Neutrophil (primary cell): ENCODE measurements around the gene TRIM17.

ENCODE experiments used
- H3K27ac ChIP-seq: fragments of 200-600 bp; sonication (generic); 2 replicates; pipeline ENCODE4 v1.5.1; 2016; ENCODE audit warnings: mild to moderate bottlenecking, moderate library complexity
- H3K27me3 ChIP-seq: fragments of 200-600 bp; sonication (generic); 2 replicates; pipeline ENCODE4 v1.6.0; 2016; ENCODE audit warnings: mild to moderate bottlenecking
- H3K36me3 ChIP-seq: fragments of 200-600 bp; sonication (generic); 2 replicates; pipeline ENCODE4 v1.5.1; 2017
- H3K4me1 ChIP-seq, 2 experiments: fragments of 200-600 bp in 1 of 2; sonication (generic) in 1 of 2; 1 replicate in 1 of 2; 2 replicates in 1 of 2; pipeline versions ENCODE4 v1.5.1 to v1.6.1; 2013 to 2016; ENCODE audit warnings: low read depth in 1 of 2, low read length in 1 of 2, mild to moderate bottlenecking in 1 of 2, moderate library complexity in 1 of 2; ENCODE audit not compliant: control insufficient read depth in 1 of 2, insufficient read depth in 1 of 2
- H3K4me3 ChIP-seq, 2 experiments: fragments of 200-600 bp in 1 of 2; sonication (generic) in 1 of 2; 1 replicate in 1 of 2; 2 replicates in 1 of 2; pipeline ENCODE4 v1.5.1; 2013 to 2016; ENCODE audit warnings: low read depth in 1 of 2, low read length in 1 of 2, mild to moderate bottlenecking in 1 of 2, moderate library complexity in 1 of 2
- H3K9me3 ChIP-seq: fragments of 200-600 bp; sonication (generic); 2 replicates; pipeline ENCODE4 v1.5.1; 2016
- CTCF ChIP-seq: fragments of 200-600 bp; sonication (generic); IDR thresholded peaks from 2 replicates; pipeline ENCODE4 v1.5.1; 2016; ENCODE audit warnings: antibody characterized with exemption

TRIM17 gene

DNA sequence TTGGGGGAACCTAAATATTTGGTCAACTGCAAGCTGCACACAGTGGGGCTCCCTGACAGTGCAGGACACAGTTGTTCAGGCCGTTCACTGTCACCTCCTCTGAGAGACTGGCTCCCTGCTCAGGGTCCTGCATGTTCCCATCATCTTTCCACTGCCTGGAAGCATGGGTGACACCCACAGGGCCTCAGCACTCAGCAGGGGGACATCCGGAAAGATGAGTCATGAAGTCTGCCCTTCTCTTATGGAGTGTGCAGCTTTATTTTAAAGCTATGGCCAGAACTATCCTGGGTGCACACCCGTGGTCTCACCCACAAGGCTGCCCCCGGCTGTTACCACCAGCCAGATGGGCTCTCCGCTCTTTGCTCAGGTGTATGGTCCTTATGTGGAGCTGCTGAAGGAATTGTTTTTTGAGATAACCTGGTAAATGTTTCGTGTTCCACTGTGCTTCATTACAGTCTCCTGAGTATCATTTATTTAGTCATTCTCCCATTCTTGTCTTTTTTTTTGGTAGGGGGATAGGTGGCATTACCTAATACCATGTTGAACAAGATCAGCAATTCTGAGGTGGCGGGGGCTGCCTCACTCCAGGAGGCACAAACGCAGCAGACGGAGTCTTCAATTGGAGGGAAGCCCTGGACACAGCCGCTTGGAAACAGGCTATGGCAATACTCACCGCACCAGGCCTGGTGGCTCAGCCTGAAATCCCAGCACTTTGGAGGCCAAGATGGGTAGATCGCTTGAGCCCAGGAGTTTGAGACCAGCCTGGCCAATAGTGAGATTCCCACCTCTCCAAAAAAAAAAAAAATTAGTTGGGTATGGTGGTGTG lies 24.3 kb downstream of the TRIM17 start:
- no peak overlapping the region for H3K27ac ChIP-seq
- no peaks in the 10 kb centered on the region for H3K9me3 ChIP-seq
- H3K36me3 ChIP-seq, result peaks cover 61% of the 10 kb centered on the region
- TF ChIP-seq CTCF, result no peak
- H3K4me3 ChIP-seq, result no peak overlapping the region
- H3K27me3 ChIP-seq, result no peaks in the 10 kb centered on the region
- H3K4me1 ChIP-seq, result no peaks in the 10 kb centered on the region

GRCh38 chr1:228391411-228392020 lies 25.1 kb downstream of the TRIM17 start:
- Histone ChIP-seq H3K9me3 (no peaks in the 10 kb centered on the region), H3K27me3 (no peaks in the 10 kb centered on the region), H3K36me3 (peaks cover 53% of the 10 kb centered on the region), H3K27ac (no peak overlapping the region), H3K4me1 (no peaks in the 10 kb centered on the region), H3K4me3 (no peak overlapping the region)
- TF ChIP-seq CTCF, result no peak

- H3K27me3 ChIP-seq, result no peaks in the 10 kb centered on the region
- no peaks in the 10 kb centered on the region for H3K4me1 ChIP-seq
- H3K9me3 ChIP-seq, result no peaks in the 10 kb centered on the region
- TF ChIP-seq CTCF, result no peak
- peaks cover 44% of the 10 kb centered on the region for H3K36me3 ChIP-seq
- no peak overlapping the region for H3K4me3 ChIP-seq
- H3K27ac ChIP-seq, result no peak overlapping the region
These were observed 26.0 kb downstream of the TRIM17 start for GRCh38 chr1:228390649-228391048.

GRCh38 chr1:228387321-228387720 lies 29.3 kb downstream of the TRIM17 start:
- Histone ChIP-seq H3K27ac (no peak overlapping the region), H3K9me3 (no peaks in the 10 kb centered on the region), H3K27me3 (peaks cover 3% of the 10 kb centered on the region), H3K4me3 (no peak overlapping the region), H3K36me3 (peaks cover 12% of the 10 kb centered on the region), H3K4me1 (no peaks in the 10 kb centered on the region)
- TF ChIP-seq CTCF, result no peak

DNA sequence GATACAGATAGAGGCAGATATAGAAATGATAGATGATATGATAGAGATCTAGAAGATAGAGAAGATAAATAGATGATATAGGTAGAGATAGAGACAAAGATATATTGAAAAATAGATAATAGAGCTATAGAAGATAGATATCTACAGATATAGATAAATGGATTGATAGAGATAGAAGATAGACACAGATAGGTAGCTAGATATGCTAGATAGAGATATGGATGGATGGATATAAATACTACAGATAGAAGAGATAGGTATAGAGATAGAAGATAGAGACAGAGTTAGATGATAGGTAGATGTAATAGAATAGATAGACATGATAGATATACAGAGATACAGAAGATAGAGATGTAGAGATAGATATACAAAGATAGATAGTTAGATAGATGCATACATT lies 31.4 kb downstream of the TRIM17 start:
- H3K4me3 ChIP-seq, result no peak overlapping the region
- no peaks in the 10 kb centered on the region for H3K4me1 ChIP-seq

More for the DNA sequence above, 31.4 kb downstream of the TRIM17 start:
- no peak overlapping the region for H3K27ac ChIP-seq
- H3K9me3 ChIP-seq, result no peaks in the 10 kb centered on the region
- TF ChIP-seq CTCF, result no peak
- peaks cover 17% of the 10 kb centered on the region for H3K27me3 ChIP-seq
- no peaks in the 10 kb centered on the region for H3K36me3 ChIP-seq
